HEK293 (cell line): ENCODE data around the gene GPX8.

Source experiments
- CTCF ChIA-PET: fragments of 350-600 bp; formaldehyde crosslinking; extraction: SDS; loops from one replicate; lab custom pipeline; 2021; ENCODE audit warnings: antibody characterized with exemption; lab: Yijun Ruan, JAX
- POLR2A ChIA-PET: fragments of 300-600 bp; formaldehyde crosslinking; extraction: SDS; loops from one replicate; lab custom pipeline; 2020; ENCODE audit warnings: antibody characterized with exemption, inconsistent platforms; lab: Yijun Ruan, JAX
- H3K27ac ChIP-seq: fragments of 200-500 bp; sonication (Bioruptor generic); 2 replicates; pipeline ENCODE4 v1.5.1; 2014; ENCODE audit warnings: low read depth, low read length, control low read depth, inconsistent platforms; ENCODE audit errors: extremely low read depth
- H3K36me3 ChIP-seq, 2 experiments: fragments of 200-500 bp in 1 of 2; sonication (Bioruptor generic) in 1 of 2; 1 replicate in 1 of 2; 2 replicates in 1 of 2; pipeline ENCODE4 v1.5.1; 2014 to 2017; ENCODE audit warnings: inconsistent platforms in 2 of 2, low read length in 2 of 2; ENCODE audit not compliant: control insufficient read depth in 2 of 2, insufficient read depth in 1 of 2
- H3K4me1 ChIP-seq: fragments of 200-500 bp; sonication (Bioruptor generic); 2 replicates; pipeline ENCODE4 v1.5.1; 2014; ENCODE audit warnings: mild to moderate bottlenecking, low read length, inconsistent platforms; ENCODE audit not compliant: control insufficient read depth, insufficient read depth
- H3K4me3 ChIP-seq: 2 replicates; pipeline ENCODE4 v1.5.1; 2011; ENCODE audit warnings: low read depth, mild to moderate bottlenecking, control low read depth, low read length, moderate library complexity
- H3K9me3 ChIP-seq: fragments of 200-500 bp; sonication (Bioruptor generic); 2 replicates; pipeline ENCODE4 v1.5.1; 2014; ENCODE audit warnings: low read depth, low read length, inconsistent platforms; ENCODE audit not compliant: control insufficient read depth, insufficient read depth
- GLI2 ChIP-seq: fragments of 450-650 bp; formaldehyde crosslinking; IDR thresholded peaks from 2 replicates; pipeline ENCODE4; 2017; ENCODE audit warnings: missing biosample characterization, missing genetic modification characterization, low read depth, borderline replicate concordance
- KLF1 ChIP-seq: fragments of 450-650 bp; formaldehyde crosslinking; IDR thresholded peaks from 2 replicates; pipeline ENCODE4 v1.5.1; 2016; ENCODE audit warnings: missing biosample characterization, missing genetic modification characterization
- OVOL3 ChIP-seq: fragments of 450-650 bp; formaldehyde crosslinking; IDR thresholded peaks from 2 replicates; pipeline ENCODE4 v1.5.1; 2016; ENCODE audit warnings: missing biosample characterization, missing genetic modification characterization
- PRDM1 ChIP-seq: fragments of 450-650 bp; formaldehyde crosslinking; IDR thresholded peaks from 2 replicates; pipeline ENCODE4; 2016; ENCODE audit warnings: missing biosample characterization, missing genetic modification characterization
- SETDB1 ChIP-seq: IDR thresholded peaks from one replicate; pipeline ENCODE4 v1.6.1; 2017; ENCODE audit warnings: mild to moderate bottlenecking, low read length, moderate library complexity, mixed read lengths; ENCODE audit not compliant: insufficient read length
- YY2 ChIP-seq: fragments of 450-650 bp; formaldehyde crosslinking; IDR thresholded peaks from 2 replicates; pipeline ENCODE4 v1.5.1; 2016; ENCODE audit warnings: missing biosample characterization, missing genetic modification characterization
- ZBTB21 ChIP-seq: fragments of 450-650 bp; formaldehyde crosslinking; IDR thresholded peaks from 2 replicates; pipeline ENCODE4 v1.5.1; 2017; ENCODE audit warnings: missing biosample characterization, missing genetic modification characterization
- ZFP3 ChIP-seq: fragments of 450-650 bp; formaldehyde crosslinking; IDR thresholded peaks from 2 replicates; pipeline ENCODE4 v1.5.1; 2016; ENCODE audit warnings: low read depth, missing biosample characterization, missing genetic modification characterization
- ZFP37 ChIP-seq: fragments of 450-650 bp; formaldehyde crosslinking; IDR thresholded peaks from 2 replicates; pipeline ENCODE4 v1.5.1; 2016; ENCODE audit warnings: missing biosample characterization, missing genetic modification characterization
- ZIC2 ChIP-seq: fragments of 450-650 bp; formaldehyde crosslinking; IDR thresholded peaks from 2 replicates; pipeline ENCODE4 v1.5.1; 2016; ENCODE audit warnings: missing biosample characterization, missing genetic modification characterization
- ZNF121 ChIP-seq: fragments of 450-650 bp; formaldehyde crosslinking; IDR thresholded peaks from 2 replicates; pipeline ENCODE4 v1.5.1; 2016; ENCODE audit warnings: missing biosample characterization, missing genetic modification characterization
- ZNF140 ChIP-seq: fragments of 450-650 bp; formaldehyde crosslinking; IDR thresholded peaks from 2 replicates; pipeline ENCODE4 v1.5.1; 2016; ENCODE audit warnings: missing biosample characterization, missing genetic modification characterization
- ZNF19 ChIP-seq: fragments of 450-650 bp; formaldehyde crosslinking; IDR thresholded peaks from 2 replicates; pipeline ENCODE4; 2016; ENCODE audit warnings: missing biosample characterization, missing genetic modification characterization, low read depth
- ZNF202 ChIP-seq: fragments of 450-650 bp; formaldehyde crosslinking; IDR thresholded peaks from 2 replicates; pipeline ENCODE4 v1.5.1; 2016; ENCODE audit warnings: missing biosample characterization, missing genetic modification characterization, borderline replicate concordance
- ZNF302 ChIP-seq: fragments of 450-650 bp; formaldehyde crosslinking; IDR thresholded peaks from 2 replicates; pipeline ENCODE4 v1.5.1; 2016; ENCODE audit warnings: missing biosample characterization, missing genetic modification characterization, low read depth
- ZNF366 ChIP-seq: fragments of 450-650 bp; formaldehyde crosslinking; conservative IDR thresholded peaks from 2 replicates; pipeline ENCODE4 v1.5.1; 2016; ENCODE audit warnings: missing biosample characterization, missing genetic modification characterization
- ZNF391 ChIP-seq: fragments of 450-650 bp; formaldehyde crosslinking; IDR thresholded peaks from 2 replicates; pipeline ENCODE4 v1.5.1; 2016; ENCODE audit warnings: low read depth, missing biosample characterization, missing genetic modification characterization, borderline replicate concordance
- ZNF423 ChIP-seq: fragments of 450-650 bp; formaldehyde crosslinking; IDR thresholded peaks from 2 replicates; pipeline ENCODE4 v1.5.1; 2016; ENCODE audit warnings: missing biosample characterization, missing genetic modification characterization
- ZNF433 ChIP-seq: fragments of 450-650 bp; formaldehyde crosslinking; IDR thresholded peaks from 2 replicates; pipeline ENCODE4 v1.5.1; 2016; ENCODE audit warnings: missing biosample characterization, missing genetic modification characterization, low read depth
- ZNF510 ChIP-seq: fragments of 450-650 bp; formaldehyde crosslinking; IDR thresholded peaks from 2 replicates; pipeline ENCODE4 v1.5.1; 2018; ENCODE audit warnings: mild to moderate bottlenecking, missing genetic modification characterization, missing biosample characterization; ENCODE audit not compliant: insufficient replicate concordance
- ZNF529 ChIP-seq: fragments of 450-650 bp; formaldehyde crosslinking; IDR thresholded peaks from 2 replicates; pipeline ENCODE4 v1.5.1; 2017; ENCODE audit warnings: missing genetic modification characterization, missing biosample characterization; ENCODE audit not compliant: insufficient replicate concordance
- ZNF571 ChIP-seq: fragments of 450-650 bp; formaldehyde crosslinking; IDR thresholded peaks from 2 replicates; pipeline ENCODE4 v1.5.0; 2017; ENCODE audit warnings: missing biosample characterization, missing genetic modification characterization
- ZNF600 ChIP-seq: fragments of 450-650 bp; formaldehyde crosslinking; IDR thresholded peaks from 2 replicates; pipeline ENCODE4 v1.5.1; 2016; ENCODE audit warnings: missing biosample characterization, missing genetic modification characterization
- ZNF610 ChIP-seq: fragments of 450-650 bp; formaldehyde crosslinking; IDR thresholded peaks from 2 replicates; pipeline ENCODE4 v1.5.1; 2016; ENCODE audit warnings: missing biosample characterization, missing genetic modification characterization, borderline replicate concordance
- ZNF701 ChIP-seq: fragments of 450-650 bp; formaldehyde crosslinking; IDR thresholded peaks from 2 replicates; pipeline ENCODE4 v1.5.1; 2016; ENCODE audit warnings: missing biosample characterization, missing genetic modification characterization
- TF ChIP-seq, protein P1 (sequence below): fragments of 450-650 bp; formaldehyde crosslinking; IDR thresholded peaks from 2 replicates; pipeline ENCODE4 v1.5.1; 2017; ENCODE audit warnings: missing biosample characterization, missing genetic modification characterization
- TF ChIP-seq, protein P2 (sequence below): fragments of 450-650 bp; formaldehyde crosslinking; IDR thresholded peaks from 2 replicates; pipeline ENCODE4 v1.5.1; 2017; ENCODE audit warnings: missing biosample characterization, missing genetic modification characterization
- TF ChIP-seq, protein P3 (sequence below): fragments of 450-650 bp; formaldehyde crosslinking; IDR thresholded peaks from 2 replicates; pipeline ENCODE4 v1.5.1; 2016; ENCODE audit warnings: missing biosample characterization, missing genetic modification characterization
- TF ChIP-seq, protein P4 (sequence below): fragments of 450-650 bp; IDR thresholded peaks from 2 replicates; pipeline ENCODE4 v1.5.1; 2018; ENCODE audit warnings: missing biosample characterization, mild to moderate bottlenecking, missing genetic modification characterization

GPX8 gene

DNA sequence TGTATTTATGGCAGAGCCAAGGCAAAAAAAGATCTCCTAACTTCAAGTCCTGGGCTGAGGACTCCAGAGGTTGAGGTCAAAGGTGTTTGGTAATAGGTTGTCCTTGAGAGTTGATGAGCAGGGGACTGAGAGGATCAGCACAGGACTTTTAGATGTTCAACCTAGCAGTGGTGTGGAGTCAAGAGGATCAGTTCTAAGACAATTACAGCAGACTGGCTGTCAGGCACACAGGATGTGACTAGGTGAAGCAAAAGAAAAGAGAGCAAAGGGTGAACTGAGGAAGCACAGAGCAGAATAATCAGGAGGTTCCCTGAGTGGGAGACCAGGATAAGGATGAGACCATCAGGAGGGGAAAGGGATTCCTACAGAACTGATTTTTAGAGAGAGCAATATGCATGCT, 46.6 kb upstream of the GPX8 start:
- ChIA-PET CTCF (interaction anchor here (0.6 kb wide), 1 partner anchor 625 kb away, joined by 3 read pairs; no protein-coding TSS in a partner anchor), POLR2A (no interaction called here)
- no peak overlapping the region for H3K4me3 ChIP-seq
- H3K9me3 ChIP-seq, result no peaks in the 10 kb centered on the region
- H3K27ac ChIP-seq, result no peak overlapping the region
- TF ChIP-seq ZNF140 (tag by site-specific recombination) (no peak), ZNF433 (tag by site-specific recombination) (no peak), ZNF510 (tag by site-specific recombination) (no peak), ZNF202 (tag by site-specific recombination) (no peak), ZNF366 (tag by site-specific recombination) (no peak), ZNF600 (no peak), ZFP3 (tag by site-specific recombination) (no peak), ZIC2 (tag by site-specific recombination) (no peak), ZNF610 (no peak), ZNF19 (no peak), ZFP37 (tag by site-specific recombination) (no peak), ZNF391 (no peak), ZBTB21 (no peak), PRDM1 (tag by site-specific recombination) (no peak)
- TF ChIP-seq, protein P1, sequence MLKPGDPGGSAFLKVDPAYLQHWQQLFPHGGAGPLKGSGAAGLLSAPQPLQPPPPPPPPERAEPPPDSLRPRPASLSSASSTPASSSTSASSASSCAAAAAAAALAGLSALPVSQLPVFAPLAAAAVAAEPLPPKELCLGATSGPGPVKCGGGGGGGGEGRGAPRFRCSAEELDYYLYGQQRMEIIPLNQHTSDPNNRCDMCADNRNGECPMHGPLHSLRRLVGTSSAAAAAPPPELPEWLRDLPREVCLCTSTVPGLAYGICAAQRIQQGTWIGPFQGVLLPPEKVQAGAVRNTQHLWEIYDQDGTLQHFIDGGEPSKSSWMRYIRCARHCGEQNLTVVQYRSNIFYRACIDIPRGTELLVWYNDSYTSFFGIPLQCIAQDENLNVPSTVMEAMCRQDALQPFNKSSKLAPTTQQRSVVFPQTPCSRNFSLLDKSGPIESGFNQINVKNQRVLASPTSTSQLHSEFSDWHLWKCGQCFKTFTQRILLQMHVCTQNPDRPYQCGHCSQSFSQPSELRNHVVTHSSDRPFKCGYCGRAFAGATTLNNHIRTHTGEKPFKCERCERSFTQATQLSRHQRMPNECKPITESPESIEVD, result no peak
- TF ChIP-seq, protein P2, sequence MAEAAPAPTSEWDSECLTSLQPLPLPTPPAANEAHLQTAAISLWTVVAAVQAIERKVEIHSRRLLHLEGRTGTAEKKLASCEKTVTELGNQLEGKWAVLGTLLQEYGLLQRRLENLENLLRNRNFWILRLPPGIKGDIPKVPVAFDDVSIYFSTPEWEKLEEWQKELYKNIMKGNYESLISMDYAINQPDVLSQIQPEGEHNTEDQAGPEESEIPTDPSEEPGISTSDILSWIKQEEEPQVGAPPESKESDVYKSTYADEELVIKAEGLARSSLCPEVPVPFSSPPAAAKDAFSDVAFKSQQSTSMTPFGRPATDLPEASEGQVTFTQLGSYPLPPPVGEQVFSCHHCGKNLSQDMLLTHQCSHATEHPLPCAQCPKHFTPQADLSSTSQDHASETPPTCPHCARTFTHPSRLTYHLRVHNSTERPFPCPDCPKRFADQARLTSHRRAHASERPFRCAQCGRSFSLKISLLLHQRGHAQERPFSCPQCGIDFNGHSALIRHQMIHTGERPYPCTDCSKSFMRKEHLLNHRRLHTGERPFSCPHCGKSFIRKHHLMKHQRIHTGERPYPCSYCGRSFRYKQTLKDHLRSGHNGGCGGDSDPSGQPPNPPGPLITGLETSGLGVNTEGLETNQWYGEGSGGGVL (tag by site-specific recombination), result no peak
- no peaks in the 10 kb centered on the region for H3K4me1 ChIP-seq
- H3K36me3 ChIP-seq, result no peaks in the 10 kb centered on the region

DNA sequence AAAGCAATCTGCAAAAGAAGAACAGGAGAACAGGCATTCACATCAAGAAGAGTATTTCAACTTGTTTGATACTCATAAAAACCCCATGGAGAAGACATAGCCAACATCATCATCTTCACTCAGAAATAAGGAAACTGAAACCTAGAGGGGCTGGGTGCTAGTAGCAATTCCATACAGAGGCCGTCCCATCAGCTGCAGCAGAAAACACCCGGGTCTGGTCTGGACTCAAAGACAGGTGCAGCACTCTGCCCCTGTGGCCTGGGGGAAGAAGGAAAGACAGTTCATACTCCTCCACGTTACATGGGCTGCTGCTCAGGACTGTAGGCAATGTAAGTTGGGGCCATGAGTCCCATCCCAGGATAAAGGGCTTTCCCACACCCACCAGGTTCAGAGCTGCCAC, 45.9 kb upstream of the GPX8 start:
- Histone ChIP-seq H3K4me3 (no peak overlapping the region), H3K4me1 (no peaks in the 10 kb centered on the region), H3K36me3 (no peaks in the 10 kb centered on the region), H3K27ac (no peak overlapping the region), H3K9me3 (no peaks in the 10 kb centered on the region)
- POLR2A ChIA-PET, result no interaction called here
- TF ChIP-seq ZNF701 (tag by site-specific recombination), result no peak
- no peak for TF ChIP-seq ZNF571 (tag by site-specific recombination)
- TF ChIP-seq SETDB1, result no peak
- TF ChIP-seq GLI2 (tag by site-specific recombination), result no peak
- no peak for TF ChIP-seq ZNF423
- TF ChIP-seq OVOL3, result no peak
- CTCF ChIA-PET, result interaction anchor here (1.0 kb wide), 1 partner anchor 77 kb away, joined by 4 read pairs; no protein-coding TSS in a partner anchor

DNA sequence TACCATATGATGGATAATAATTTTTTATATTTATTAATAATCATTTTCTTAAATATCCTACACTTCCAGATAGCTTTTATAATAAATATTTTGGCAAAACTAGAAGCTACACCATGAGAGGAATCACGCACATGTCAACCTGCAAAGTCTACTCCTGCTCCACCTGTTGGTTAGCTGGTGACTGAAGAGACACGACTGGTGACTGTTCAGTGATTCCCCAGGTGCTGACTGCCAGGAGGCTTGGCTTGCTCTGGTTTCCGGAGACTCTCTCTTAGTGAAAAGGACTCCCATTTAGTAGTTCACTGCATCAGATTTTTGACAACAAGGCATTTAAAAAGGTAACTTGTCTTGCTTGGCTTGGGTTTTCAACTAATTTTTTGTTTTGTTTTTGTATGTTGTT, 36.6 kb upstream of the GPX8 start:
- H3K36me3 ChIP-seq, result no peaks in the 10 kb centered on the region
- CTCF ChIA-PET, result interaction anchor here (1.0 to 1.2 kb wide), 2 partner anchors 23 to 633 kb away, joined by 3 read pairs; no protein-coding TSS in a partner anchor
- no peaks in the 10 kb centered on the region for H3K4me1 ChIP-seq
- no peak overlapping the region for H3K4me3 ChIP-seq
- no peak overlapping the region for H3K27ac ChIP-seq
- H3K9me3 ChIP-seq, result no peaks in the 10 kb centered on the region
- POLR2A ChIA-PET, result no interaction called here
- TF ChIP-seq ZNF510 (tag by site-specific recombination) (no peak), ZNF529 (no peak), ZNF121 (tag by site-specific recombination) (no peak), ZNF302 (no peak), YY2 (tag by site-specific recombination) (no peak), ZNF202 (tag by site-specific recombination) (no peak), KLF1 (tag by site-specific recombination) (no peak)
- TF ChIP-seq, protein P3, sequence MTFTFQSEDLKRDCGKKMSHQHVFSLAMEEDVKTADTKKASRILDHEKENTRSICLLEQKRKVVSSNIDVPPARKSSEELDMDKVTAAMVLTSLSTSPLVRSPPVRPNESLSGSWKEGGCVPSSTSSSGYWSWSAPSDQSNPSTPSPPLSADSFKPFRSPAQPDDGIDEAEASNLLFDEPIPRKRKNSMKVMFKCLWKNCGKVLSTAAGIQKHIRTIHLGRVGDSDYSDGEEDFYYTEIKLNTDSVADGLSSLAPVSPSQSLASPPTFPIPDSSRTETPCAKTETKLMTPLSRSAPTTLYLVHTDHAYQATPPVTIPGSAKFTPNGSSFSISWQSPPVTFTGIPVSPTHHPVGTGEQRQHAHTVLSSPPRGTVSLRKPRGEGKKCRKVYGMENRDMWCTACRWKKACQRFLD, result no peak
- TF ChIP-seq, protein P4, sequence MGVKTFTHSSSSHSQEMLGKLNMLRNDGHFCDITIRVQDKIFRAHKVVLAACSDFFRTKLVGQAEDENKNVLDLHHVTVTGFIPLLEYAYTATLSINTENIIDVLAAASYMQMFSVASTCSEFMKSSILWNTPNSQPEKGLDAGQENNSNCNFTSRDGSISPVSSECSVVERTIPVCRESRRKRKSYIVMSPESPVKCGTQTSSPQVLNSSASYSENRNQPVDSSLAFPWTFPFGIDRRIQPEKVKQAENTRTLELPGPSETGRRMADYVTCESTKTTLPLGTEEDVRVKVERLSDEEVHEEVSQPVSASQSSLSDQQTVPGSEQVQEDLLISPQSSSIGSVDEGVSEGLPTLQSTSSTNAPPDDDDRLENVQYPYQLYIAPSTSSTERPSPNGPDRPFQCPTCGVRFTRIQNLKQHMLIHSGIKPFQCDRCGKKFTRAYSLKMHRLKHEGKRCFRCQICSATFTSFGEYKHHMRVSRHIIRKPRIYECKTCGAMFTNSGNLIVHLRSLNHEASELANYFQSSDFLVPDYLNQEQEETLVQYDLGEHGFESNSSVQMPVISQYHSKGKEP (tag by site-specific recombination), result no peak
